ENCODE results near the gene BMP10.

GRCh38 chr2:68911709-68912108 lies 40.5 kb upstream of the BMP10 start:
- no peak for TF ChIP-seq CTCF (conservative IDR thresholded peaks at IDR 0.05 in 1 of 2, IDR thresholded peaks at IDR 0.05 in 1 of 2; ENCODE audit: low read depth in 1 of 2, low read length in 2 of 2)
- no peak for TF ChIP-seq EZH2 (IDR thresholded peaks at IDR 0.05; ENCODE audit: low read length, missing control alignments)
